KMS-11 (cell line): ENCODE results near the gene GPS1.

Source experiments
- H2AFZ ChIP-seq: fragments of 200-600 bp; sonication (generic); 2 replicates; pipeline ENCODE4 v1.6.1; 2016; ENCODE audit warnings: antibody characterized with exemption, mixed run types, low read depth
- H3K27ac ChIP-seq: fragments of 200-600 bp; sonication (generic); 2 replicates; pipeline ENCODE4 v1.6.1; 2016; ENCODE audit warnings: mild to moderate bottlenecking, mixed run types
- H3K27me3 ChIP-seq: fragments of 200-600 bp; sonication (generic); 2 replicates; pipeline ENCODE4 v1.6.1; 2017; ENCODE audit warnings: mild to moderate bottlenecking, low read depth, mixed run types, moderate library complexity; ENCODE audit not compliant: insufficient read depth
- H3K36me3 ChIP-seq: fragments of 200-600 bp; sonication (generic); 2 replicates; pipeline ENCODE4 v1.6.1; 2017; ENCODE audit warnings: mild to moderate bottlenecking, mixed run types; ENCODE audit not compliant: insufficient read depth
- H3K4me1 ChIP-seq: fragments of 200-600 bp; sonication (generic); 2 replicates; pipeline ENCODE4 v1.6.1; 2016; ENCODE audit warnings: mild to moderate bottlenecking, low read depth, mixed run types; ENCODE audit not compliant: poor library complexity, severe bottlenecking
- H3K4me2 ChIP-seq: fragments of 200-600 bp; sonication (generic); 2 replicates; pipeline ENCODE4 v1.7.0; 2016; ENCODE audit warnings: mild to moderate bottlenecking, mixed run types
- H3K4me3 ChIP-seq: fragments of 200-600 bp; sonication (generic); IDR thresholded peaks from 2 replicates; pipeline ENCODE4 v1.6.1; 2017; ENCODE audit warnings: low read depth, low read length, mixed read lengths; ENCODE audit not compliant: insufficient read depth
- H3K79me2 ChIP-seq: fragments of 200-600 bp; sonication (generic); 2 replicates; pipeline ENCODE4 v1.6.1; 2016; ENCODE audit warnings: low read depth, mixed run types; ENCODE audit not compliant: insufficient read depth
- H3K9ac ChIP-seq: fragments of 200-600 bp; sonication (generic); 2 replicates; pipeline ENCODE4 v1.6.1; 2016; ENCODE audit warnings: mild to moderate bottlenecking, mixed run types
- H4K20me1 ChIP-seq: fragments of 200-600 bp; sonication (generic); 2 replicates; pipeline ENCODE4 v1.6.1; 2016; ENCODE audit warnings: mild to moderate bottlenecking, mixed run types; ENCODE audit not compliant: insufficient read depth
- TF ChIP-seq, protein P1 (sequence below): fragments of 200-600 bp; sonication (generic); conservative IDR thresholded peaks from 2 replicates; pipeline ENCODE4 v1.6.1; 2017; ENCODE audit warnings: low read depth, mild to moderate bottlenecking, antibody characterized with exemption, low read length, moderate library complexity, mixed read lengths

The GPS1 gene

DNA sequence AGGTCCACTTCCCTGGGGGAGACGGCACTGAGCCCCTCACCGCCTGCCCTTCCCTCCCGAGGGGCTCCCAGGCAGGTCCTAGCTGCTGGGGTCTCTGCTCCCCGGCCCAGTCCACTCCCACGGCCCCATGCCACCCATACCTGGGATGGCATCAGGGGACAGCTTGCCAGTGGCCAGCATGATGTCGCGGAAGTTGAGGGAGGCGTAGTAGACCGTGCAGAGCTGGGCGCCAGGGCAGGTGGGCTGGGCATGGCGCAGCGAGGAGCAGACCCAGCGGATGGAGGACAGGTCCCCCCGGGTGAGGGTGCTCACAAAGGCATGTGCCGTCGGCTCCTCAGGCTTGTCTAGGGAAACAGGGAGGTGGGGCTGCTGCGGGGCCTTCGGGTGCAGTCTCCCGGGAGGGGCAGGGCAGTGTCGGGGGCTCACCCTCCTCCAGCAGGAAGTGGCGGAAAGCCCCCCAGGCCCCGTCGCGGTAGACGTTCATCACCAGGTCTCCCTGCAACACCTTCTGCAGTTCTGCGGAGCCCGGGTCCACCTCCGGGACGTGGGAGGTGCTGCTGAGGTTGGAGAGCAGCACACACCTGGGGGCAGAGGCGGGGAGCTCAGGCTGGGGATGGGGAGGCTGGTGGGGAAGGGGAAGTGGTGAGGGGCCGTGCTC lies 32.8 kb downstream of the GPS1 start:
- H3K27ac ChIP-seq: no peak overlapping the region
- H3K4me3 ChIP-seq: no peak overlapping the region
- no peaks in the 10 kb centered on the region for H3K79me2 ChIP-seq
- H2AFZ ChIP-seq: no peak overlapping the region
- no peak overlapping the region for H3K4me2 ChIP-seq
- H3K27me3 ChIP-seq: no peaks in the 10 kb centered on the region
- TF ChIP-seq, protein P1, sequence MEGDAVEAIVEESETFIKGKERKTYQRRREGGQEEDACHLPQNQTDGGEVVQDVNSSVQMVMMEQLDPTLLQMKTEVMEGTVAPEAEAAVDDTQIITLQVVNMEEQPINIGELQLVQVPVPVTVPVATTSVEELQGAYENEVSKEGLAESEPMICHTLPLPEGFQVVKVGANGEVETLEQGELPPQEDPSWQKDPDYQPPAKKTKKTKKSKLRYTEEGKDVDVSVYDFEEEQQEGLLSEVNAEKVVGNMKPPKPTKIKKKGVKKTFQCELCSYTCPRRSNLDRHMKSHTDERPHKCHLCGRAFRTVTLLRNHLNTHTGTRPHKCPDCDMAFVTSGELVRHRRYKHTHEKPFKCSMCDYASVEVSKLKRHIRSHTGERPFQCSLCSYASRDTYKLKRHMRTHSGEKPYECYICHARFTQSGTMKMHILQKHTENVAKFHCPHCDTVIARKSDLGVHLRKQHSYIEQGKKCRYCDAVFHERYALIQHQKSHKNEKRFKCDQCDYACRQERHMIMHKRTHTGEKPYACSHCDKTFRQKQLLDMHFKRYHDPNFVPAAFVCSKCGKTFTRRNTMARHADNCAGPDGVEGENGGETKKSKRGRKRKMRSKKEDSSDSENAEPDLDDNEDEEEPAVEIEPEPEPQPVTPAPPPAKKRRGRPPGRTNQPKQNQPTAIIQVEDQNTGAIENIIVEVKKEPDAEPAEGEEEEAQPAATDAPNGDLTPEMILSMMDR: no peak
- H4K20me1 ChIP-seq: no peaks in the 10 kb centered on the region
- no peaks in the 10 kb centered on the region for H3K4me1 ChIP-seq
- H3K36me3 ChIP-seq: peaks cover 35% of the 10 kb centered on the region; the same call in 1 of the 2 replicates
- no peak overlapping the region for H3K9ac ChIP-seq

DNA sequence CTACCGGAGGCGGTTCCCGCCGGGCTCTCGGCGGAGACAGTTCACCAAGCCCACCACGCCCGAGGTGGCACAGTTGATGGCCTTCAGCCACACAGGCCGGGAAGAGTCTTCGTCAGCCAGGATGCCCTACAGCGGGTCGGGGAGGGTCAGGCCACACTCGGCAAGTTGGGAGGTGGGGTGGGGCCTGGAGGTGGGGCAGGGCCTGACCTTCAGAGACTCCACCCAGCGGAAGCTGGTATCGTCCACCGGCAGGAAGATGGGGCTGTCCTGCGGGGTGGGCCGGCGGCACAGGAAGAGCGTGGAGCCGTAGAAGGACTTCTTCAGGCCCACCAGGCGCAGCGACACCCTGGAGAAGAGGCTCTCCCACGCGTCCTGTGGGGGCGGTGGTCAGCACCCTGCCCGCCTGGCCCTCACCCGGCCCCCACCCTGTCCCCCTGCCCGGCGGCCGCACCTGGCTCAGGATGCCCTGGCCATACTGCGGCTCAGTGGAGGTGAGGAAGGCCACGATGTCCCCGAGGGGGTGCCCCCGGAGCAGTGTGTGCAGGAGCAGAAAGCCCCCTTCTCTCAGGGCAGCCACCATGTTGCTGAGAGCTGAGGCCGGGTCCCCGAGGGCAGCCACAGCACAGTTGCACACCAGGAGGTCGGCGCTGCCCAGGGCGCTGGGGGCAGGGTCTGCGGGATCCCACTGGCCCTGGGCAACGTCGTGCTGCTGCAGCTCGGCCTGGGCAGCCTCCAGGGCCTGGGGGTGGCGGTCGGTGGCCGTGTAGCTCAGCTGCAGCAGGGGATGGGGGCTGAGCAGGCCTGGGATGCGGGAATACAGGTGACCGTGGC lies 33.5 kb downstream of the GPS1 start:
- Histone ChIP-seq H3K4me1 (no peaks in the 10 kb centered on the region), H3K79me2 (no peaks in the 10 kb centered on the region), H3K36me3 (peaks cover 32% of the 10 kb centered on the region; the same call in 1 of the 2 replicates), H4K20me1 (no peaks in the 10 kb centered on the region), H3K4me2 (no peak overlapping the region), H3K27me3 (no peaks in the 10 kb centered on the region), H3K4me3 (no peak overlapping the region), H2AFZ (no peak overlapping the region), H3K27ac (no peak overlapping the region), H3K9ac (no peak overlapping the region)
- TF ChIP-seq, protein P1: no peak

GRCh38 chr17:82085931-82086764 lies 34.5 kb downstream of the GPS1 start:
- Histone ChIP-seq H3K9ac (no peak overlapping the region), H2AFZ (no peak overlapping the region), H3K79me2 (no peaks in the 10 kb centered on the region), H3K4me3 (no peak overlapping the region), H3K27me3 (no peaks in the 10 kb centered on the region), H3K27ac (no peak overlapping the region), H3K4me2 (no peak overlapping the region), H3K36me3 (peaks cover 35% of the 10 kb centered on the region; the same call in 1 of the 2 replicates), H4K20me1 (no peaks in the 10 kb centered on the region), H3K4me1 (no peaks in the 10 kb centered on the region)
- TF ChIP-seq, protein P1: no peak
